ENCODE data around the gene TRPM6. TPM values are rescaled to one million over a fixed set of nuclear protein-coding genes. Genes with fewer than 3 reads are reported as not detected.
A peak's percentile ranks its signal among the peaks of the same experiment; 100 is the strongest.
"Not testable (repeated sequence)": the region's sequence is repeated elsewhere in the genome, so short reads cannot be mapped to it uniquely, and the experiment has no call there.

TRPM6 gene
- total RNA-seq, 1 donor from 2014 or later, result 0.05 TPM

GRCh38 chr9:74875656-74876055, 12.1 kb downstream of the TRPM6 start:
- H3K4me1 Mint-ChIP-seq (ENCODE audit: low read depth), result no peaks in the 10 kb centered on the region
- H3K36me3 Mint-ChIP-seq (ENCODE audit: low read depth), result peaks cover 3% of the 10 kb centered on the region
- intact Hi-C loops (cut with micrococcal nuclease), result loop anchor here (10.0 kb wide), 1 partner anchor 61 kb away; no protein-coding TSS in a partner anchor
- DNase-seq (ENCODE audit: low spot score), result no peak
- H3K27ac Mint-ChIP-seq, result no peak overlapping the region
- H3K27me3 Mint-ChIP-seq (ENCODE audit: insufficient read depth), result peaks cover 5% of the 10 kb centered on the region
- H3K4me3 Mint-ChIP-seq, result no peak overlapping the region
- H3K9me3 Mint-ChIP-seq, result peaks cover 20% of the 10 kb centered on the region

- no peak overlapping the region for H3K4me3 Mint-ChIP-seq
- H3K27ac Mint-ChIP-seq, result no peak overlapping the region
- H3K36me3 Mint-ChIP-seq (ENCODE audit: low read depth), result peaks cover 3% of the 10 kb centered on the region
- H3K4me1 Mint-ChIP-seq (ENCODE audit: low read depth), result no peaks in the 10 kb centered on the region
- peaks cover 9% of the 10 kb centered on the region for H3K9me3 Mint-ChIP-seq
- no peak for DNase-seq (ENCODE audit: low spot score)
- H3K27me3 Mint-ChIP-seq (ENCODE audit: insufficient read depth), result peaks cover 5% of the 10 kb centered on the region
- intact Hi-C loops (cut with micrococcal nuclease), result loop anchor here (10.0 kb wide), 1 partner anchor 59 kb away; no protein-coding TSS in a partner anchor
Observed at GRCh38 chr9:74874220-74874619, 13.5 kb downstream of the TRPM6 start.

GRCh38 chr9:74872619-74873233, 15.0 kb downstream of the TRPM6 start:
- no peaks in the 10 kb centered on the region for H3K4me1 Mint-ChIP-seq (ENCODE audit: low read depth)
- H3K36me3 Mint-ChIP-seq (ENCODE audit: low read depth), result no peaks in the 10 kb centered on the region
- intact Hi-C loops (cut with micrococcal nuclease), result loop anchor here (10.0 kb wide), 1 partner anchor 58 kb away; no protein-coding TSS in a partner anchor
- H3K4me3 Mint-ChIP-seq, result no peak overlapping the region
- DNase-seq (ENCODE audit: low spot score), result no peak
- no peak overlapping the region for H3K27ac Mint-ChIP-seq
- no peaks in the 10 kb centered on the region for H3K9me3 Mint-ChIP-seq
- H3K27me3 Mint-ChIP-seq (ENCODE audit: insufficient read depth), result peaks cover 8% of the 10 kb centered on the region

- Mint-ChIP-seq H3K4me3 (no peak overlapping the region), H3K36me3 (ENCODE audit: low read depth) (no peaks in the 10 kb centered on the region), H3K9me3 (no peaks in the 10 kb centered on the region), H3K4me1 (ENCODE audit: low read depth) (no peaks in the 10 kb centered on the region), H3K27me3 (ENCODE audit: insufficient read depth) (peaks cover 5% of the 10 kb centered on the region), H3K27ac (no peak overlapping the region)
- no peak for DNase-seq (ENCODE audit: low spot score)
- intact Hi-C loops (cut with micrococcal nuclease), result no loop called here
Observed at GRCh38 chr9:74867483-74867882, 20.2 kb downstream of the TRPM6 start.

GRCh38 chr9:74865177-74865576, 22.5 kb downstream of the TRPM6 start:
- intact Hi-C loops (cut with micrococcal nuclease), result no loop called here
- Mint-ChIP-seq H3K4me1 (ENCODE audit: low read depth) (peaks cover 10% of the 10 kb centered on the region), H3K36me3 (ENCODE audit: low read depth) (no peaks in the 10 kb centered on the region), H3K4me3 (no peak overlapping the region), H3K27me3 (ENCODE audit: insufficient read depth) (peaks cover 5% of the 10 kb centered on the region), H3K9me3 (no peaks in the 10 kb centered on the region), H3K27ac (no peak overlapping the region)
- DNase-seq (ENCODE audit: low spot score), result no peak

GRCh38 chr9:74861773-74862474, 25.8 kb downstream of the TRPM6 start:
- intact Hi-C loops (cut with micrococcal nuclease), result no loop called here

GRCh38 chr9:74861071-74861470, 26.6 kb downstream of the TRPM6 start:
- no peak overlapping the region for H3K4me3 Mint-ChIP-seq
- DNase-seq (ENCODE audit: low spot score), result no peak
- H3K27ac Mint-ChIP-seq, result no peak overlapping the region
- intact Hi-C loops (cut with micrococcal nuclease), result no loop called here
- H3K27me3 Mint-ChIP-seq (ENCODE audit: insufficient read depth), result peaks cover 6% of the 10 kb centered on the region
- peaks cover 16% of the 10 kb centered on the region for H3K4me1 Mint-ChIP-seq (ENCODE audit: low read depth)
- H3K36me3 Mint-ChIP-seq (ENCODE audit: low read depth), result no peaks in the 10 kb centered on the region
- no peaks in the 10 kb centered on the region for H3K9me3 Mint-ChIP-seq

More at GRCh38 chr9:74861773-74862474, 25.8 kb downstream of the TRPM6 start:
- no peaks in the 10 kb centered on the region for H3K36me3 Mint-ChIP-seq (ENCODE audit: low read depth)
- no peaks in the 10 kb centered on the region for H3K9me3 Mint-ChIP-seq
- H3K4me3 Mint-ChIP-seq, result no peak overlapping the region
- DNase-seq (ENCODE audit: low spot score), result no peak
- peaks cover 7% of the 10 kb centered on the region for H3K27me3 Mint-ChIP-seq (ENCODE audit: insufficient read depth)
- H3K4me1 Mint-ChIP-seq (ENCODE audit: low read depth), result peaks cover 16% of the 10 kb centered on the region
- H3K27ac Mint-ChIP-seq, result peak overlapping the region; percentile 56

GRCh38 chr9:74860247-74860646, 27.5 kb downstream of the TRPM6 start:
- DNase-seq (ENCODE audit: low spot score); H3K4me3 Mint-ChIP-seq; H3K27me3 Mint-ChIP-seq (ENCODE audit: insufficient read depth); H3K9me3 Mint-ChIP-seq; H3K27ac Mint-ChIP-seq; H3K36me3 Mint-ChIP-seq (ENCODE audit: low read depth); intact Hi-C loops (cut with micrococcal nuclease): not testable (repeated sequence)
- H3K4me1 Mint-ChIP-seq (ENCODE audit: low read depth), result peaks cover 16% of the 10 kb centered on the region

- Mint-ChIP-seq H3K4me1 (ENCODE audit: low read depth) (peaks cover 16% of the 10 kb centered on the region), H3K27me3 (ENCODE audit: insufficient read depth) (peaks cover 7% of the 10 kb centered on the region), H3K4me3 (no peak overlapping the region), H3K9me3 (no peaks in the 10 kb centered on the region), H3K36me3 (ENCODE audit: low read depth) (no peaks in the 10 kb centered on the region), H3K27ac (no peak overlapping the region)
- no peak for DNase-seq (ENCODE audit: low spot score)
- intact Hi-C loops (cut with micrococcal nuclease), result no loop called here
Observed at GRCh38 chr9:74859786-74860185, 27.9 kb downstream of the TRPM6 start.

GRCh38 chr9:74858751-74859414, 28.8 kb downstream of the TRPM6 start:
- intact Hi-C loops (cut with micrococcal nuclease), result no loop called here
- no peak overlapping the region for H3K27ac Mint-ChIP-seq
- H3K9me3 Mint-ChIP-seq, result no peaks in the 10 kb centered on the region
- H3K4me1 Mint-ChIP-seq (ENCODE audit: low read depth), result peaks cover 16% of the 10 kb centered on the region
- H3K36me3 Mint-ChIP-seq (ENCODE audit: low read depth), result no peaks in the 10 kb centered on the region
- H3K27me3 Mint-ChIP-seq (ENCODE audit: insufficient read depth), result peaks cover 7% of the 10 kb centered on the region
- DNase-seq (ENCODE audit: low spot score), result no peak
- no peak overlapping the region for H3K4me3 Mint-ChIP-seq

GRCh38 chr9:74856989-74857388, 30.7 kb downstream of the TRPM6 start:
- intact Hi-C loops (cut with micrococcal nuclease), result loop anchor here (1.0 kb wide), 1 partner anchor 13 kb away; no protein-coding TSS in a partner anchor
- Mint-ChIP-seq H3K4me1 (ENCODE audit: low read depth) (peaks cover 11% of the 10 kb centered on the region), H3K9me3 (no peaks in the 10 kb centered on the region), H3K4me3 (no peak overlapping the region), H3K27ac (no peak overlapping the region), H3K36me3 (ENCODE audit: low read depth) (no peaks in the 10 kb centered on the region), H3K27me3 (ENCODE audit: insufficient read depth) (peaks cover 7% of the 10 kb centered on the region)
- DNase-seq (ENCODE audit: low spot score), result no peak

GRCh38 chr9:74855072-74855471, 32.6 kb downstream of the TRPM6 start:
- intact Hi-C loops (cut with micrococcal nuclease), result no loop called here
- no peak for DNase-seq (ENCODE audit: low spot score)
- Mint-ChIP-seq H3K4me1 (ENCODE audit: low read depth) (peaks cover 5% of the 10 kb centered on the region), H3K27me3 (ENCODE audit: insufficient read depth) (peaks cover 7% of the 10 kb centered on the region), H3K36me3 (ENCODE audit: low read depth) (no peaks in the 10 kb centered on the region), H3K4me3 (no peak overlapping the region), H3K27ac (no peak overlapping the region), H3K9me3 (no peaks in the 10 kb centered on the region)

- intact Hi-C loops (cut with micrococcal nuclease), result not testable (repeated sequence)
Observed at GRCh38 chr9:74853024-74853423, 34.7 kb downstream of the TRPM6 start.

More at GRCh38 chr9:74853024-74853423, 34.7 kb downstream of the TRPM6 start:
- H3K27me3 Mint-ChIP-seq (ENCODE audit: insufficient read depth); H3K4me3 Mint-ChIP-seq; H3K27ac Mint-ChIP-seq; H3K36me3 Mint-ChIP-seq (ENCODE audit: low read depth); H3K9me3 Mint-ChIP-seq; DNase-seq (ENCODE audit: low spot score); H3K4me1 Mint-ChIP-seq (ENCODE audit: low read depth): not testable (repeated sequence)

Measured in activated T-helper 1 cell treated with anti-CD3 and anti-CD28 coated beads, Interleukin-12 subunit alpha, Interleukin-12 subunit beta, Interleukin-2, Interleukin-4 antibody, amounts not matched to agents 30 ng/mL and 10 ng/mL and 1 ng/mL, durations not matched to agents 14 hours and 24 hours and 36 hours (primary cell).